Gastrocnemius medialis (tissue), 4 donors: ENCODE measurements around the gene HIVEP1. TPM values are rescaled to one million over a fixed set of nuclear protein-coding genes. Genes with fewer than 3 reads are reported as not detected.

Experiments used
- ATAC-seq, 2 donors: fragments of 150-250 bp; one replicate each; pipeline ENCODE4 v1.9.1; 2016
- DNase-seq, 2 donors: peaks; one replicate each; pipeline ENCODE4 v3.0.0-alpha.2; 2019
- H3K27ac ChIP-seq, 4 donors: fragments of 200-600 bp; sonication (generic); 1 replicate in 1 of 4; 2 replicates in 3 of 4; pipeline ENCODE4 v1.5.1; 2016 to 2018; ENCODE audit warnings: mild to moderate bottlenecking in 2 of 4, moderate library complexity in 1 of 4
- H3K27me3 ChIP-seq, 3 donors: fragments of 200-600 bp; sonication (generic) in 2 of 3; 1 replicate in 1 of 3; 2 replicates in 2 of 3; pipeline versions ENCODE4 v1.5.1 to v1.6.0; 2016 to 2019; ENCODE audit warnings: mild to moderate bottlenecking in 1 of 3, moderate library complexity in 1 of 3
- H3K36me3 ChIP-seq, 2 donors: fragments of 200-600 bp; sonication (generic) in 1 of 2; one replicate each; pipeline ENCODE4 v1.5.1; 2017 to 2018
- H3K4me1 ChIP-seq, 2 donors: fragments of 200-600 bp; sonication (generic) in 1 of 2; one replicate each; pipeline ENCODE4 v1.5.1; 2016 to 2017; ENCODE audit warnings: mild to moderate bottlenecking in 2 of 2
- H3K4me3 ChIP-seq, 4 donors: fragments of 200-600 bp; sonication (generic) in 3 of 4; 1 replicate in 1 of 4; 2 replicates in 3 of 4; pipeline ENCODE4 v1.5.1; 2016 to 2019; ENCODE audit warnings: mild to moderate bottlenecking in 2 of 4
- H3K9me3 ChIP-seq, 3 donors: fragments of 200-600 bp; sonication (generic) in 2 of 3; 1 replicate in 1 of 3; 2 replicates in 2 of 3; pipeline ENCODE4 v1.5.1; 2016 to 2019
- POLR2A ChIP-seq, 2 donors: fragments of 450-650 bp; IDR thresholded peaks; one replicate each; pipeline ENCODE4 v1.6.1; 2017; ENCODE audit warnings: antibody characterized with exemption in 2 of 2, mild to moderate bottlenecking in 2 of 2, moderate library complexity in 2 of 2
- in situ Hi-C, 4 donors: fragments of 200-750 bp; cut with MboI; loops; one replicate each; pipeline versions ENCODE4 v1.15.0 to v1.8.0; 2017; ENCODE audit warnings: low sequenced_read_pairs in 4 of 4
- intact Hi-C: fragments of 100-400 bp; cut with DNase I; formaldehyde crosslinking; loops from one replicate; pipeline ENCODE4 v1.15.1; 2023; ENCODE audit warnings: low total_unique reads
- total RNA-seq, 4 donors: library from RNA; depleted of rRNA; stranded (reverse); fragments of >200 nt; gene quantifications; one replicate each; pipeline versions ENCODE4 v1.1.0 to v1.2.3, GENCODE V29; 2016
- TF ChIP-seq, protein P1 (sequence below), 5 experiments: fragments of 450-650 bp in 3 of 5; fragments of 200-600 bp in 2 of 5; sonication (generic) in 2 of 5; IDR thresholded peaks in 4 of 5; conservative IDR thresholded peaks in 1 of 5; 1 replicate in 4 of 5; 2 replicates in 1 of 5; pipeline ENCODE4 v1.5.1; 2016 to 2019; ENCODE audit warnings: antibody characterized with exemption in 5 of 5, mild to moderate bottlenecking in 3 of 5, moderate library complexity in 3 of 5

Gene HIVEP1
- total RNA-seq, 4 donors from 2014 or later = 8.3 to 13.5 (median 10.5) TPM

DNA sequence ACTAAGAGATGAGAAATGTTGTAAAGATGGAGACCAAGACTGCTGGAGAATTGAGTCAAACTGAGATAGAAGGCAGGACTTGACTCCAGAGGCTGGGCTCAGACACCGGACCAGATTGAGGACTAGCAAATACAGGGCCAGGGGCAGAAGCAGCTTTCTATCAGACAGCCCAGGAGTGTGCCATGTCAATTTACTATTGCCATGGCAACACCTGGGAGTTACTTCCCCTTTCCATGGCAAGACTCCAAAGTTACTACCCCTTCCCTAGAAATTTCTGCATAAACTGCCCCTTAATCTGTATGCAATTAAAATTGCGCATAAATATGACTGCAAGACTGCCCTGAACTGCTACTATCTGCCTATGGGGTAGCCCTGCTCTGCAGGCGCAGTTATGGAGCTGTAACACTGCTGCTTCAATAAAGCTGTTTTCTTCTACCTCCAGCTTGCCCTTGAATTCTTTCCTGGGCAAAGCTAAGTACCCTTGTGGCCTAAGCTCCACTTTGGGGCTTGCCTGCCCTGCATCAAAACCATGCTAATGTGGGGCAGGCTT lies 188.0 kb downstream of the HIVEP1 start:
- no peak for ATAC-seq
- no peaks in the 10 kb centered on the region for H3K27me3 ChIP-seq
- intact Hi-C loops = no loop called here
- in situ Hi-C loops = no loop called here
- no peaks in the 10 kb centered on the region for H3K9me3 ChIP-seq
- no peak for DNase-seq
- H3K36me3 ChIP-seq = no peaks in the 10 kb centered on the region
- TF ChIP-seq, protein P1, sequence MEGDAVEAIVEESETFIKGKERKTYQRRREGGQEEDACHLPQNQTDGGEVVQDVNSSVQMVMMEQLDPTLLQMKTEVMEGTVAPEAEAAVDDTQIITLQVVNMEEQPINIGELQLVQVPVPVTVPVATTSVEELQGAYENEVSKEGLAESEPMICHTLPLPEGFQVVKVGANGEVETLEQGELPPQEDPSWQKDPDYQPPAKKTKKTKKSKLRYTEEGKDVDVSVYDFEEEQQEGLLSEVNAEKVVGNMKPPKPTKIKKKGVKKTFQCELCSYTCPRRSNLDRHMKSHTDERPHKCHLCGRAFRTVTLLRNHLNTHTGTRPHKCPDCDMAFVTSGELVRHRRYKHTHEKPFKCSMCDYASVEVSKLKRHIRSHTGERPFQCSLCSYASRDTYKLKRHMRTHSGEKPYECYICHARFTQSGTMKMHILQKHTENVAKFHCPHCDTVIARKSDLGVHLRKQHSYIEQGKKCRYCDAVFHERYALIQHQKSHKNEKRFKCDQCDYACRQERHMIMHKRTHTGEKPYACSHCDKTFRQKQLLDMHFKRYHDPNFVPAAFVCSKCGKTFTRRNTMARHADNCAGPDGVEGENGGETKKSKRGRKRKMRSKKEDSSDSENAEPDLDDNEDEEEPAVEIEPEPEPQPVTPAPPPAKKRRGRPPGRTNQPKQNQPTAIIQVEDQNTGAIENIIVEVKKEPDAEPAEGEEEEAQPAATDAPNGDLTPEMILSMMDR (IDR thresholded peaks at IDR 0.05 in 4 of 5, conservative IDR thresholded peaks at IDR 0.05 in 1 of 5) = no peak
- TF ChIP-seq POLR2A (IDR thresholded peaks at IDR 0.05) = no peak
- no peak overlapping the region for H3K27ac ChIP-seq
- no peak overlapping the region for H3K4me3 ChIP-seq
- no peaks in the 10 kb centered on the region for H3K4me1 ChIP-seq

DNA sequence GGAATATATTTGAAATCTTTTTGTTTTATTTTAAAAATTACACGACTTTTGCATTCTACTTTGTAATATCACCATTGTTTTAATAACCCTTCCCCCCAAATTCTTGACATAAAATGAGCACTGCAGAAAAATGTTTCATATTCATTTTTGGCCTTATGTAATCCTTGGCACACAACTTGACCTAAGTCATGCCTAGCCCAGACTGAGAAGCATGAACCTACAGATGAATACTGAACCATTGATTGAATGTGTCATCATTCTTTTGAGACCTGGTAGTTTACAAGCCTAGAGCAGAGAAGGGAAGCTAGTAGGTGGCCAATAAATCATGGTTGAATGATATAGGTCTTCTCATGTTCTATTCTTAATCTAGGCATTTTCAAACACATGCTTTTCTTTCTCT lies 188.6 kb downstream of the HIVEP1 start:
- no peak for ATAC-seq
- in situ Hi-C loops = no loop called here

DNA sequence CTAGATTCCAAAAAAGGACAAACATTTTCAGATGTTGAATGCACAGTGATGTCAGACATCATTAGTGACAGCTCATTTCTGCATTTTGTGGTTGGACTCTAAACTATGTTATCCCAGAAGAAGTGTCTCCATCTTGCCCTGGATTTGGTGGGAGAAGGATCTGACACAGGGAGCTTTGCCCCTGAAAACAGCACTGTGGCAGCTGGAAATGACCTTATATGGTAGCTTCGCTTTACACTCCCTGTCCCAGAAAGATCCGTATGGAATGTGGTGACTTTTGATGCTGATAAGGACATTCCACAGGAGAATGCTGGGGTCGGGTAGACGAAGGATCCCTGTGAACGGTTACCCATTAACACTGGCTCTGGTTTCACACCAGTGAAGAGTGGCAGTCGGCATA lies 190.9 kb downstream of the HIVEP1 start:
- Histone ChIP-seq H3K4me3 (no peak overlapping the region), H3K27me3 (no peaks in the 10 kb centered on the region), H3K4me1 (no peaks in the 10 kb centered on the region), H3K9me3 (no peaks in the 10 kb centered on the region), H3K27ac (no peak overlapping the region), H3K36me3 (no peaks in the 10 kb centered on the region)
- in situ Hi-C loops (no loop called here), intact Hi-C loops (no loop called here)
- ATAC-seq = no peak
- DNase-seq = no peak
- TF ChIP-seq POLR2A (IDR thresholded peaks at IDR 0.05) = no peak
- TF ChIP-seq, protein P1 (IDR thresholded peaks at IDR 0.05 in 4 of 5, conservative IDR thresholded peaks at IDR 0.05 in 1 of 5) = no peak

More for the DNA sequence above, 188.6 kb downstream of the HIVEP1 start:
- H3K4me3 ChIP-seq = no peak overlapping the region
- intact Hi-C loops = no loop called here
- no peak overlapping the region for H3K27ac ChIP-seq
- H3K9me3 ChIP-seq = no peaks in the 10 kb centered on the region
- H3K36me3 ChIP-seq = no peaks in the 10 kb centered on the region
- H3K27me3 ChIP-seq = no peaks in the 10 kb centered on the region
- DNase-seq = no peak
- TF ChIP-seq, protein P1 (IDR thresholded peaks at IDR 0.05 in 4 of 5, conservative IDR thresholded peaks at IDR 0.05 in 1 of 5) = no peak
- TF ChIP-seq POLR2A (IDR thresholded peaks at IDR 0.05) = no peak
- H3K4me1 ChIP-seq = no peaks in the 10 kb centered on the region

DNA sequence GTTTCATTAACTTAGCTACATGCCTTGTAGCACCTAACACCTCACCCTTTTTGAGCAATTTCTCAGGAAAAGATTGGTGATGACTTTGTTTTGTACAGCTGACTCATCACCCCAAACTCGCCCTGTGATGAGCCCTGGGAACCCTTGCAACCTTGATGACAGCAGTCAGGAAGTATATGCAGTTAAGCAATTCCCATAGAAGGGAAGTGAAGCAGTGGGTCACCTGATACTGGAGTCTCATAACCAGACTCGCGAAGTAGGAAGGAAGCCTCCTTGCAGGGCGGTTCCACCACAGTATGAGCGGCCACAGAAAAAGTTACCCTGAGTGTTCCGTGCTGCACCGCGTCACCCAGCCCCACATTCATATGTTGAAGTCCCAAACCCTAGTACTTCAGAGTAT lies 196.1 kb downstream of the HIVEP1 start:
- no peak for ATAC-seq
- H3K27ac ChIP-seq = no peak overlapping the region

More for the DNA sequence above, 196.1 kb downstream of the HIVEP1 start:
- DNase-seq = peak; percentile 2 to 18
- no peaks in the 10 kb centered on the region for H3K36me3 ChIP-seq
- H3K9me3 ChIP-seq = no peaks in the 10 kb centered on the region
- no peaks in the 10 kb centered on the region for H3K27me3 ChIP-seq
- H3K4me1 ChIP-seq = no peaks in the 10 kb centered on the region
- no peak for TF ChIP-seq POLR2A (IDR thresholded peaks at IDR 0.05)
- TF ChIP-seq, protein P1 (IDR thresholded peaks at IDR 0.05 in 4 of 5, conservative IDR thresholded peaks at IDR 0.05 in 1 of 5) = no peak
- H3K4me3 ChIP-seq = no peak overlapping the region
- in situ Hi-C loops = no loop called here
- intact Hi-C loops = no loop called here
